ENCODE data around the gene ANKMY2.
A peak's percentile ranks its signal among the peaks of the same experiment; 100 is the strongest.
"Not testable (repeated sequence)": the region's sequence is repeated elsewhere in the genome, so short reads cannot be mapped to it uniquely, and the experiment has no call there.

Gene ANKMY2

GRCh38 chr7:16645593-16646471, at the start of gene ANKMY2, which contains the start of gene BZW2:
Gene ANKMY2 (minus strand): TSS chr7:16645754. CDS start chr7:16645573, 181 bp downstream.
Gene BZW2 (plus strand): TSS chr7:16646181. CDS start chr7:16665444, 19,263 bp downstream.
- peak; percentile 97 for DNase-seq (ENCODE audit: low spot score)

GRCh38 chr7:16694806-16695205, 49.3 kb upstream of the ANKMY2 start:
- DNase-seq (ENCODE audit: low spot score): no peak

GRCh38 chr7:16693601-16694318, 48.2 kb upstream of the ANKMY2 start:
- no peak for DNase-seq (ENCODE audit: low spot score)

- no peak for DNase-seq (ENCODE audit: low spot score)
Measured at GRCh38 chr7:16691241-16691640, 45.7 kb upstream of the ANKMY2 start.

- no peak for DNase-seq (ENCODE audit: low spot score)
Measured at GRCh38 chr7:16688249-16688648, 42.7 kb upstream of the ANKMY2 start.

- no peak for DNase-seq (ENCODE audit: low spot score)
Measured at GRCh38 chr7:16685535-16685934, 40.0 kb upstream of the ANKMY2 start.

GRCh38 chr7:16684935-16685334, 39.4 kb upstream of the ANKMY2 start:
- DNase-seq (ENCODE audit: low spot score): no peak

- DNase-seq (ENCODE audit: low spot score): not testable (repeated sequence)
Measured at GRCh38 chr7:16678645-16679566, 33.4 kb upstream of the ANKMY2 start.

- DNase-seq (ENCODE audit: low spot score): no peak
Measured at GRCh38 chr7:16677978-16678494, 32.5 kb upstream of the ANKMY2 start.

- DNase-seq (ENCODE audit: low spot score): no peak
Measured at GRCh38 chr7:16675277-16675676, 29.7 kb upstream of the ANKMY2 start.

GRCh38 chr7:16671811-16672210, 26.3 kb upstream of the ANKMY2 start:
- DNase-seq (ENCODE audit: low spot score): no peak

GRCh38 chr7:16670731-16671344, 25.3 kb upstream of the ANKMY2 start:
- DNase-seq (ENCODE audit: low spot score): no peak

GRCh38 chr7:16670021-16670420, 24.5 kb upstream of the ANKMY2 start:
- peak; percentile 53 for DNase-seq (ENCODE audit: low spot score)

GRCh38 chr7:16669581-16669980, 24.0 kb upstream of the ANKMY2 start:
- peak; percentile 16 for DNase-seq (ENCODE audit: low spot score)

- no peak for DNase-seq (ENCODE audit: low spot score)
Measured at GRCh38 chr7:16668978-16669377, 23.4 kb upstream of the ANKMY2 start.

GRCh38 chr7:16668049-16668858, 22.7 kb upstream of the ANKMY2 start:
- peak; percentile 95 for DNase-seq (ENCODE audit: low spot score)

GRCh38 chr7:16667355-16667754, 21.8 kb upstream of the ANKMY2 start:
- DNase-seq (ENCODE audit: low spot score): no peak

GRCh38 chr7:16661924-16662323, 16.4 kb upstream of the ANKMY2 start:
- no peak for DNase-seq (ENCODE audit: low spot score)

- peak; percentile 51 for DNase-seq (ENCODE audit: low spot score)
Measured at GRCh38 chr7:16660702-16661464, 15.3 kb upstream of the ANKMY2 start.

All from AG08395 (cell line).